ENCODE results near the gene PTN.
"Not testable (repeated sequence)": the region's sequence is repeated elsewhere in the genome, so short reads cannot be mapped to it uniquely, and the experiment has no call there.

Gene PTN

GRCh38 chr7:137316648-137317353 is 26.7 kb downstream of the PTN start:
- DNase-seq, result no peak

- DNase-seq, result no peak
Observed at GRCh38 chr7:137313201-137313600, 30.3 kb downstream of the PTN start.

GRCh38 chr7:137306748-137307147 is 36.8 kb downstream of the PTN start:
- no peak for DNase-seq

GRCh38 chr7:137305901-137306621 is 37.5 kb downstream of the PTN start:
- no peak for DNase-seq

- DNase-seq, result no peak
Observed at GRCh38 chr7:137304624-137305235, 38.8 kb downstream of the PTN start.

- DNase-seq, result no peak
Observed at GRCh38 chr7:137304165-137304564, 39.4 kb downstream of the PTN start.

GRCh38 chr7:137302081-137302480 is 41.5 kb downstream of the PTN start:
- DNase-seq, result no peak

- no peak for DNase-seq
Observed at GRCh38 chr7:137298464-137298794, 45.1 kb downstream of the PTN start.

- no peak for DNase-seq
Observed at GRCh38 chr7:137297551-137298463, 45.7 kb downstream of the PTN start.

- no peak for DNase-seq
Observed at GRCh38 chr7:137296576-137296975, 47.0 kb downstream of the PTN start.

GRCh38 chr7:137295739-137296324 is 47.7 kb downstream of the PTN start:
- DNase-seq, result no peak

- no peak for DNase-seq
Observed at GRCh38 chr7:137289101-137289500, 54.4 kb downstream of the PTN start.

GRCh38 chr7:137287651-137288258 is 55.8 kb downstream of the PTN start:
- DNase-seq, result no peak

GRCh38 chr7:137283153-137283552 is 60.4 kb downstream of the PTN start:
- DNase-seq, result no peak

- no peak for DNase-seq
Observed at GRCh38 chr7:137282043-137282442, 61.5 kb downstream of the PTN start.

GRCh38 chr7:137276189-137276588 is 67.3 kb downstream of the PTN start:
- no peak for DNase-seq

- no peak for DNase-seq
Observed at GRCh38 chr7:137272249-137272648, 71.3 kb downstream of the PTN start.

GRCh38 chr7:137269240-137269639 is 74.3 kb downstream of the PTN start:
- no peak for DNase-seq

- DNase-seq, result not testable (repeated sequence)
Observed at GRCh38 chr7:137268001-137268865, 75.3 kb downstream of the PTN start.

- DNase-seq, result no peak
Observed at GRCh38 chr7:137266764-137267163, 76.8 kb downstream of the PTN start.

GRCh38 chr7:137265480-137265879 is 78.1 kb downstream of the PTN start:
- DNase-seq, result not testable (repeated sequence)
